ENCODE results near the gene C1QTNF3.

The C1QTNF3 gene

DNA sequence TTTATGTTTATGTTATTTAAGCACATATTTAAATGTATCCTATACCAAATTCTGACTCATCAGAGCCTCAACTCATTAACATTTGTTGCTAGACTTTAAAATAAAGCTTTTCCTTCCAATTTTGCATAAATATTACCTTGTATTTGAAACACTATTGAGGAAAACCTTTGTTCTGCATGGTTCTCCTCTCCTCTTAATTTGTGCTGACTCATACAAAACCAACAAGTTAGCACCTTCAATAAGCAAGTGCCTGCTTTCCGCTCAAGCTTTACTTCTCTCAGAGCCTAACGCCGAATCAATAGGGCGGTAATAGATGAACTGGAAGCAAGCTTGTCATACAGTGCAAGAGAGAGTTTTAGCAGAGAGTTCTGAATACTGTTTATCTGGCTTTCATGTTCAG, 43.0 kb downstream of the C1QTNF3 start:
- no peak for DNase-seq (ENCODE audit: low spot score)
- in situ Hi-C loops (cut with MboI; ENCODE audit: low sequenced_read_pairs, unreplicated experiment) = loop anchor here (10.0 to 25.0 kb wide), 2 partner anchors 187 to 465 kb away; no protein-coding TSS in a partner anchor
- TF ChIP-seq, protein P1, sequence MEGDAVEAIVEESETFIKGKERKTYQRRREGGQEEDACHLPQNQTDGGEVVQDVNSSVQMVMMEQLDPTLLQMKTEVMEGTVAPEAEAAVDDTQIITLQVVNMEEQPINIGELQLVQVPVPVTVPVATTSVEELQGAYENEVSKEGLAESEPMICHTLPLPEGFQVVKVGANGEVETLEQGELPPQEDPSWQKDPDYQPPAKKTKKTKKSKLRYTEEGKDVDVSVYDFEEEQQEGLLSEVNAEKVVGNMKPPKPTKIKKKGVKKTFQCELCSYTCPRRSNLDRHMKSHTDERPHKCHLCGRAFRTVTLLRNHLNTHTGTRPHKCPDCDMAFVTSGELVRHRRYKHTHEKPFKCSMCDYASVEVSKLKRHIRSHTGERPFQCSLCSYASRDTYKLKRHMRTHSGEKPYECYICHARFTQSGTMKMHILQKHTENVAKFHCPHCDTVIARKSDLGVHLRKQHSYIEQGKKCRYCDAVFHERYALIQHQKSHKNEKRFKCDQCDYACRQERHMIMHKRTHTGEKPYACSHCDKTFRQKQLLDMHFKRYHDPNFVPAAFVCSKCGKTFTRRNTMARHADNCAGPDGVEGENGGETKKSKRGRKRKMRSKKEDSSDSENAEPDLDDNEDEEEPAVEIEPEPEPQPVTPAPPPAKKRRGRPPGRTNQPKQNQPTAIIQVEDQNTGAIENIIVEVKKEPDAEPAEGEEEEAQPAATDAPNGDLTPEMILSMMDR (IDR thresholded peaks at IDR 0.05; ENCODE audit: borderline replicate concordance, control extremely low read depth, extremely low read depth, insufficient read depth, missing control alignments) = no peak

- in situ Hi-C loops (cut with MboI; ENCODE audit: low sequenced_read_pairs, unreplicated experiment) = no loop called here
Observed at GRCh38 chr5:33997331-33997983, 45.6 kb downstream of the C1QTNF3 start.

DNA sequence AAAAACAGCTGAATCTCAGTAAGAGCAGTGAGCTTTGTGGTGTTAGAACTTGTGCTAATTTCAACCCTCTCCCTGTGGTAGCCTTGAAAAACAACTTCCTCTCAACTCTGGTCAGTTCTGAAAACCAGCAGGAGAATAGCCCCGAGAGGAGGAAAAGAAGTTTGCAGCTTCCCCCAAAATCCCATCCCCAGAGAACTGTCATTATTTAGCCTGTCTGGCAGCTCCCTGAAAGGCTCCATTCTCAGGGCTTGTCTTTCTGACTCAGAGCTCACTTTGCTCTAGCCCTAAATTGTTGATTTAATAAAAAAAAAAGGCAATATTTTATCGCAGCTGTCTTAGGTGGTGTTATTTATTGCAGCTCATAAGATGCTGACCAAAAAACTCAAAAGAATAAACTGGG, 47.1 kb downstream of the C1QTNF3 start:
- TF ChIP-seq, protein P1 (IDR thresholded peaks at IDR 0.05; ENCODE audit: borderline replicate concordance, control extremely low read depth, extremely low read depth, insufficient read depth, missing control alignments) = no peak
- in situ Hi-C loops (cut with MboI; ENCODE audit: low sequenced_read_pairs, unreplicated experiment) = no loop called here
- DNase-seq (ENCODE audit: low spot score) = no peak

More at GRCh38 chr5:33997331-33997983, 45.6 kb downstream of the C1QTNF3 start:
- DNase-seq (ENCODE audit: low spot score) = peak; percentile 49
- TF ChIP-seq, protein P1 (IDR thresholded peaks at IDR 0.05; ENCODE audit: borderline replicate concordance, control extremely low read depth, extremely low read depth, insufficient read depth, missing control alignments) = peak; percentile 32

DNA sequence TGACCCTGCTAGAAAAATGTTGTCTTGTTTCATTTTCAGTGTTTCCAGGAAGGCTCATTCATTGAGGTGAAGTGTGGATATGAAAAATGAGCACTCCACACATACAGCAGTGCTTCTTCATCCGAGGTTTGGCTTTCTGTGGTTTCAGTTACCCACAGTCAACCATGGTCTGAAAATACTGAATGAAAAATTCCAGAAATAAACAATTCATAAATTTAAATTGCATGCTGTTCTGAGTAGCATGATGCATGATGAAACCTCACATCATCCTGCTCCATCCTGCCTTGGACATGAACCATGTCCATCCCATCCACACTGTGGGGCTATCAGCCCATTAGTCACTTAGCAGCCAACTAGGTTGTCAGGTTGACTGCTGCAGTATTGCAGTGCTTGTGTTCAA, 48.2 kb downstream of the C1QTNF3 start:
- in situ Hi-C loops (cut with MboI; ENCODE audit: low sequenced_read_pairs, unreplicated experiment) = no loop called here
- TF ChIP-seq, protein P1 (IDR thresholded peaks at IDR 0.05; ENCODE audit: borderline replicate concordance, control extremely low read depth, extremely low read depth, insufficient read depth, missing control alignments) = peak; percentile 13
- no peak for DNase-seq (ENCODE audit: low spot score)

GRCh38 chr5:33992864-33993263, 50.1 kb downstream of the C1QTNF3 start:
- TF ChIP-seq, protein P1 (IDR thresholded peaks at IDR 0.05; ENCODE audit: borderline replicate concordance, control extremely low read depth, extremely low read depth, insufficient read depth, missing control alignments) = no peak
- no peak for DNase-seq (ENCODE audit: low spot score)
- in situ Hi-C loops (cut with MboI; ENCODE audit: low sequenced_read_pairs, unreplicated experiment) = no loop called here

DNA sequence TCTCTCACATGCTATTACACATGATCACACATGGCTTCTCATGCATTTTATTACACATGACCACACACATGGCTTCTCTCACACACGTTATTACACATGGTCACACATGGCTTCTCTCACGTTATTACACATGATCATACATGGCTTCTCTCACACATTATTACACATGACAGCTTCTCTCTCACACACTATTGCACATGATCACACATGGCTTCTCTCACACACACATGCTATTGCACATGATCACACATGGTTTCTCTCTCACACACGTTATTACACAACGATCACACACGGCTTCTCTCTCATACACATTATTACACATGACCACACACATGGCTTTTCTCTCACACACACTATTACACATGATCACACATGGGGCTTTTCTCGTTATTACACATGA, 57.6 kb downstream of the C1QTNF3 start:
- TF ChIP-seq, protein P1 (IDR thresholded peaks at IDR 0.05; ENCODE audit: borderline replicate concordance, control extremely low read depth, extremely low read depth, insufficient read depth, missing control alignments) = no peak
- in situ Hi-C loops (cut with MboI; ENCODE audit: low sequenced_read_pairs, unreplicated experiment) = no loop called here
- DNase-seq (ENCODE audit: low spot score) = no peak

Measured in GM13976 (cell line).